NCI-H1694 treated with DMSO at 0.1 percent for 48 hours (cell line): ENCODE measurements around the gene FOXO4.

ENCODE experiments used
- DNase-seq: peaks from one replicate; lab custom pipeline; 2025; lab: John Stamatoyannopoulos, UW

Gene FOXO4

DNA sequence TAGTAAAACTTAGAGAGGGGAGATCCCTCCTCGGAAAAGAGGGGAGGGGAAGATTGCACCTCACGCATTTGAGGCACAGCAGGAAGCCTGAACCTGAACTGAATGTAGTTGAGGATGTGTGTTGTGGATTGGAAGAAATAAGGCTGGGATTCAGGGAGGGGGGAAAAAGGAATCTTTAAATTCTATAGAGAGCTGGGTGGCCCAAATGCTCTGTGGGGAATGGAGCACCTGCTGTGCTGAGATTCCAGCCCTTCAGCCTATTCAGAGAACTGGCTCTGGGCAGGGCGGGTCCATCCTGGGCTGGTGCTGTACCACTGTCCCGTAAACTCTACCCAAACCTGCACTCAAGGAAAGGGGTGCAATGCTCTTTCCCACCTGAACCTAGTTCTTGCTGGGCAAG, 4.1 kb downstream of the FOXO4 start:
- no peak for DNase-seq

DNA sequence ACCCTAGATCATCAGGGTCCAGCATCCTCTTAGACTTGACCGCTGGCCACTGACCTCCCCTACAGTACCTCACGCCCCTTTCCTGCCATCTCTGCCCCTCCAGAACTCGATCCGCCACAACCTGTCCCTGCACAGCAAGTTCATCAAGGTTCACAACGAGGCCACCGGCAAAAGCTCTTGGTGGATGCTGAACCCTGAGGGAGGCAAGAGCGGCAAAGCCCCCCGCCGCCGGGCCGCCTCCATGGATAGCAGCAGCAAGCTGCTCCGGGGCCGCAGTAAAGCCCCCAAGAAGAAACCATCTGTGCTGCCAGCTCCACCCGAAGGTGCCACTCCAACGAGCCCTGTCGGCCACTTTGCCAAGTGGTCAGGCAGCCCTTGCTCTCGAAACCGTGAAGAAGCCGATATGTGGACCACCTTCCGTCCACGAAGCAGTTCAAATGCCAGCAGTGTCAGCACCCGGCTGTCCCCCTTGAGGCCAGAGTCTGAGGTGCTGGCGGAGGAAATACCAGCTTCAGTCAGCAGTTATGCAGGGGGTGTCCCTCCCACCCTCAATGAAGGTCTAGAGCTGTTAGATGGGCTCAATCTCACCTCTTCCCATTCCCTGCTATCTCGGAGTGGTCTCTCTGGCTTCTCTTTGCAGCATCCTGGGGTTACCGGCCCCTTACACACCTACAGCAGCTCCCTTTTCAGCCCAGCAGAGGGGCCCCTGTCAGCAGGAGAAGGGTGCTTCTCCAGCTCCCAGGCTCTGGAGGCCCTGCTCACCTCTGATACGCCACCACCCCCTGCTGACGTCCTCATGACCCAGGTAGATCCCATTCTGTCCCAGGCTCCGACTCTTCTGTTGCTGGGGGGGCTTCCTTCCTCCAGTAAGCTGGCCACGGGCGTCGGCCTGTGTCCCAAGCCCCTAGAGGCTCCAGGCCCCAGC, 5.2 kb downstream of the FOXO4 start:
- no peak for DNase-seq

GRCh38 chrX:71102292-71102691, 6.6 kb downstream of the FOXO4 start:
- no peak for DNase-seq

DNA sequence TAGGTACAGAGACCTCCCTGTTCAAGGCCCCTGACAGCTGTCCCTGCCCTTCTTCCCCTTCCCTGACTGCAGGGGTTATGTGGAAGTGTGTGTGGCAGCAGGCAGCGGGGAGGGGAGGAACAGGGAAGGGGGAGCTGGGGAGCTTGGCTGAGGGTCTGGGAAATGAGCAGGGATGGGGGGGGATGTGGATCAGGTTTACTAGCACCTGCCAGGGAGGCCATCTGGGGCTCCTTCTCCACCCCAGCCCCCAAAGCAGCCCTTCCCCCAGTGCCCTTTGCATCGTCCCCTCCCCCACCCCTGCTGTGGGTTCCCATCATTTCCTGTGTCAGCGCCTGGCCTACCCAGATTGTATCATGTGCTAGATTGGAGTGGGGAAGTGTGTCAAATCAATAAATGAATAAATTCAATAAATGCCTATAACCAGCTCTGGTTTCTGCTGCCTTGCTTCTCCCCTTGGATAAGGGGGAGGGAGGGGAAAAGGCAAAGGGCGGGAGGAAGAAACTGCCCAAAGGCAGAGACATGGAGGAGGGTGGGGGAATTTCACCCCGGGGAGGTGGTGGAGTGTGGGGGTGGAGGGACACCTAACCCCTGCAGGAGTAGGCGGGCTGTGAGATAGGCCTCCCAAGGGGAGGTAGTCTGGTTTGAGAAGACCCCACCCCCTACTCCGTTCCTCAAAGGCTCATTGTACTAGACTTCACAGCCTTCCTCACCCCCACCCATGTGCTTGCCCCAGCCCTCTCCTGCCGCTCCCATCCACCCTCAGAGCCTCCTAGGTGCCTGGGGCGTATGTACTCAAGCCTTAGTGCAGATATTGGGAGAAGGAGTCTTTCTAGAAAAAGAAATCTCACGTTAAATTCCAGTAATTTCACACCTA, 7.7 kb downstream of the FOXO4 start:
- DNase-seq = no peak

GRCh38 chrX:71105628-71106027, 10.0 kb downstream of the FOXO4 start:
- DNase-seq = no peak

DNA sequence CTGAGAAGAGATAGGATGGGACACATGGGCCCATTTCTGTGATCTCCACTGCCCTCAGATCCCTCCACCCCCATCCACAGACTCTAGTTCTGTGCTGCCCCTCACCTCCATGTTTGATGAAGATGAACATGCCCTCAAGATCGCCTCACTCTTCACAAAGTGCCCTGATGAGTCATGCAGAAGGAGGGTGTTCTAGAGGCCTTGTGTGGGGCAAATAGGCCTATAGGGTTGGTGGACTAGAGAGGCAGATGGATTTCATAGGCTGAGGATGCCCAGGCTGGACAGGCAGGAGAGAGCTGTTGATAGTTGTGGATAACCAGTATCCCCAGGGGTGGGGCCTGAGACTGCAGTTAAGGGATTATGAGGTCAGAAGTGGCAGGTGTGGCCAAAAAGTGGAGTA, 10.8 kb downstream of the FOXO4 start, which contains the start of gene CXorf65:
Gene CXorf65 (minus strand): TSS at position 314 of the 400 bp plus-strand sequence. CDS start 184 bp downstream, at position 130.
- DNase-seq = no peak

DNA sequence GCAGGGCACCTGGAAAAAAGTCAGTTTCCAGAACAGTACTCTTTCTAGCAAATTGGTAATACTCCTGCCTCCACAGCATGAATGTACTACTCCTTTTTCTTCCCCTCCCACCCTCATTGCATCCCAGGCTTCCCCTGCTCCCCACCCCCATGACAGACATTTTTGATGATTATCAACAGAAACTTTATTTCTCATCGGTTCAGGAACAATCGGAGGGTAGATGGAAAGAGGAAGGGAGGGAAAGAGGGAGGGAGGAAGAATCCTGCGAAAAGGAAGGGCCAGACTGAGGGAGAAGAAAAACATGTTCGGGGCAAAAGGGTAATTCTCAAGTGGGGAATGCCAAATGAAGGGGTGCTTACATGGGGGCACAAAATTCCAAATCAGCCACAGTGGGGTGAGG, 11.6 kb downstream of the FOXO4 start:
- DNase-seq = no peak

DNA sequence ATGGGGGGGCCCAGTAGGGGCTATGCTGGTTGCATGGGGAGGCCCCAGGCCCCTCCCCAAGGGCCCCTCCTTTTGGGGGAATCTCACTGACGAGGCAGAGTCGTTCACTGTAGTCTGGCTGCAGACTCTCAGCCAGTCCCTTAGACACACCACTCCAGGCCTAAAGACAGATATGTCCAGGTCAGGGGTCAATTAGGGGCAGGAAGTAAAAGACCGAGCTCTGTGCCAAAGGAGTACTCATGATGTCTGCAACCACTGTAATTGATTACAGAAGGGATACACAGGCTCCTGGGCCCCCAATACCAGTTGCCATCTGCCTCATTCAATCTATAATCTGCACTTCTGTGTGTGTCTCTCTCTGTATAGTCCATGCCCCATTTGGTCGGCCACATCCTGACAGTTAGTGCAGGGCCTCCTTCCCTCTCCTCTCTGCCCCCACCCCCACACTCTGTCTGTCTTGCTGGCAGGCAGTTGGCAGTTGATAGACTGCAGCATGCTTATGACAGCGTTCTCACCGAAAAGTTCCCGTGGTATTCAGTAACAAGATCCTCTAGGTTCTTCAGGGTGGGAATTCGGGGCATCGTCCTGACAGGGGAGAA, 12.2 kb downstream of the FOXO4 start:
- no peak for DNase-seq

DNA sequence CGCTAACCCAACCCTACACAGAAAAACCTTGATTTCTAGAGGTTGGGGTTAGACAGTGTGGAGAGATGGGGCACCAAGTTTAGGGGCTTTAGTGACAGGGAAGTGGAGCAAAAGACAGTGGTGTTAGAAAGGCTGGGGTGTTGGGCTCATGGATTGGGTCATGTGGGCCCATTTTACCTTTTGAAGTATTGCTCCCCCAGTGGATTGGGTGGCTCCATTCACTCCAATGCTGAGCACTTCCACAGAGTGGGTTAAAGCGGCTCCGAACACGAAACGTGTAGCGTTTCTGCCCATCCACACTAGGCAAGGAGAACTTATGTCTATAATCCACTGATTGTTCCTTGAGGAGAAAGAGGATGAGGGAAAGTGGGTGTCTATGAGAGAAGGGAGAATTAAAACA, 13.4 kb downstream of the FOXO4 start:
- no peak for DNase-seq

GRCh38 chrX:71111141-71111843, 15.6 kb downstream of the FOXO4 start, which contains the start of gene IL2RG:
Gene IL2RG (minus strand): TSS chrX:71111577. CDS start chrX:71111539, 38 bp downstream.
- DNase-seq = no peak

DNA sequence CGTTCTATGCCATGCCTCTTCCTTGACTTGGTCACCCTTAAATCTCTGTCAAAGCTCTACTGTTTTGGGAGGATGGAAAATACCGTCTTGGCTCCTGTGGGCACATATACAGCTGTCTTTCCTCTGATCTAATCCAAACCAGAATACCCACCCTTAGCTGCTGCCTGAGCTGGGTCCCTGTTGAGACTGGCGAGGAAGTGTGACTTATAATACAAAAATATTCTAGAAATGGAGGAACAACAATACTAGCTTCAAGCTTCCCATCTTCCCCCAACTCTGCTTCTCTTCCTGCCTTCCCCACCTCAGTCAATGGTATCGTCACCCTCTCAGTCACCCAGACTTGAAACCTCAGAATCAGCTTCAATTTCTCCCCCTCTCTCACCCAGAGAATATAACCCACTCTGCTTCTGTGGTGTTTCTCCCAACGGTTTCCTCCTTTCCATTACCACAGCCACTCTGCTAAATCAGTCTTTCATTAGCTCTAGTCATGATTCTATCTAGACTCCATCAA, 16.3 kb downstream of the FOXO4 start:
- no peak for DNase-seq

- DNase-seq = no peak
Measured at GRCh38 chrX:71117358-71117757, 21.7 kb downstream of the FOXO4 start.

GRCh38 chrX:71118032-71118984, 22.7 kb downstream of the FOXO4 start, which contains the start of gene MED12:
Gene MED12 (plus strand): TSS chrX:71118596. CDS start chrX:71118755, 159 bp downstream.
- DNase-seq = peak; percentile 56

DNA sequence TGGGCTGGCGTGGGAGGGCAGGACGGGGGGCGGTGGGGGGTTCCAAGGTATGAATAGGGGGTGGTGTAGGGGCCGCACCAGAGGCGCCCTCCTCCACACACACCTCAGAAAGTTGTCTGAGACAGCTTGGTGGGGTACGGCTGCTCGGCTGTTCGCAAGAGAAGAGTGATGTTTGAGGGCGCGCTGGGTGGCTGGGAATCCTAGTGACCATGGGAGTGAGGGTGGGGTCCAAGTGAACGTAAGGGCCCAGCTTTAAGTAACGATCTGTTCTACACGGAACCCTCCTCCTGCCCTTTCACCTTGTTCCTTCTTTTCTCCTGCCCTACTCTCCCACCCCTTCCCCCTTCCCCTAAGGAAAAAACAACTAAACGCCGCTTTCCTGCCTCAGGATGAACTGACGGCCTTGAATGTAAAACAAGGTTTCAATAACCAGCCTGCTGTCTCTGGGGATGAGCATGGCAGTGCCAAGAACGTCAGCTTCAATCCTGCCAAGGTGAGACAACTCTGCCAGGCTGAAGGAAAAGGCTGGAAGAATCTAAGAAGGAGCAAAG, 23.4 kb downstream of the FOXO4 start:
- no peak for DNase-seq

GRCh38 chrX:71128166-71128833, 32.6 kb downstream of the FOXO4 start:
- DNase-seq = no peak

DNA sequence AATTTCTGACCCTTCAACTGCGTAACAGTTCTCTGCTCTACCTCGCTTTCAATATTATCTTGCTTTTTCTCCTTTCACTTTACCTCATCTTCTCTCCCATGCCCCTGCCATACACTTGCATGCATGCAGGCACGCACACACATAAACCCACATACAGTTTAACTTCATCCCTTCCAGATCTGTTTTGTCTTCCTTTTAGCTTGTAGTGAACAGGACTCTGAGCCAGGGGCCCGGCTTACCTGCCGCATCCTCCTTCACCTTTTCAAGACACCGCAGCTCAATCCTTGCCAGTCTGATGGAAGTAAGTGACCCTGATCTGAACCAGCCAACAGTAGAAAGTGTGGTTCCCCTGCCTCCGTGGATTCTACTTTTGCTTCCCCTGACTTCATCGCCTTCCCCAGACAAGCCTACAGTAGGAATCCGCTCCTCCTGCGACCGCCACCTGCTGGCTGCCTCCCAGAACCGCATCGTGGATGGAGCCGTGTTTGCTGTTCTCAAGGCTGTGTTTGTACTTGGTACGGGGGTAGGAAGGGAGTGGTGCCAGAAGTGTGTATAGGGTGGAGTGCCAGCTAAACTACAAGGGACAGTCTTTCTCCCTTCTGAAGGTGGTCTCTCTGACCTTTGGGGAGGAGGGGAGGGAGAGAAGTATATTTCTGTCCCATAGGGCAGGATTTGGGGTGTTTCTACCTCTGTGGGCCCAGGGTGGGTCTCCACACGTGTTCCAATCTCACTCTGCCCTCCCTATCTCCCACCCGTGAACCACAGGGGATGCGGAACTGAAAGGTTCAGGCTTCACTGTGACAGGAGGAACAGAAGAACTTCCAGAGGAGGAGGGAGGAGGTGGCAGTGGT, 33.5 kb downstream of the FOXO4 start:
- no peak for DNase-seq

GRCh38 chrX:71131510-71131909, 35.9 kb downstream of the FOXO4 start:
- no peak for DNase-seq

DNA sequence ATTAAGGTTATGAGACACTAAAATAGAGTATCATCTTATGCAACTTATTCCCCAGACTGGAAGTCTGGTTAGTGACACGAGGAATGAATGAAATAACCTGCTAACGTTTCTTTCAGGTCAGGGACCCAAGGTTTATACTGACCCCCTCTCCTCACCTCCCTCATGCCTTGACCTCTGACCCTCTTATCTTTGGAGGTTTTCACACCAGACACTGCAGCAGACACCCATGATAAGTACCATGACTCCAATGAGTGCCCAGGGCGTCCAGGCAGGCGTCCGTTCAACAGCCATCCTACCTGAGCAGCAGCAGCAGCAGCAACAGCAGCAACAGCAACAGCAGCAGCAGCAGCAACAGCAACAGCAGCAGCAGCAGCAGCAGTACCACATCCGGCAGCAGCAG, 44.8 kb downstream of the FOXO4 start:
- DNase-seq = no peak
